ENCODE measurements around the gene CEND1.

- no peak for TF ChIP-seq EZH2 (IDR thresholded peaks at IDR 0.05; ENCODE audit: borderline replicate concordance, insufficient read depth, low read length, poor library complexity, severe bottlenecking)
- no peak for TF ChIP-seq CTCF (IDR thresholded peaks at IDR 0.05; ENCODE audit: poor library complexity, severe bottlenecking)
- TF ChIP-seq POLR2AphosphoS5 (IDR thresholded peaks at IDR 0.05): no peak
- TF ChIP-seq TAF1 (IDR thresholded peaks at IDR 0.05; ENCODE audit: low read depth): no peak
These were observed 46.4 kb upstream of the CEND1 start for GRCh38 chr11:836274-836673.
